SK-N-SH (cell line): ENCODE measurements around the gene ETV3L. TPM values are rescaled to one million over a fixed set of nuclear protein-coding genes. Genes with fewer than 3 reads are reported as not detected.

Experiments used
- CTCF ChIA-PET: fragments of 300-600, 350-600 bp; formaldehyde crosslinking; extraction: SDS; loops from one replicate; lab custom pipeline; 2021; lab: Yijun Ruan, JAX
- POLR2A ChIA-PET: fragments of 350-600 bp; sonication (Branson Sonifier 250); formaldehyde crosslinking; extraction: SDS; loops from one replicate; lab custom pipeline; 2020; ENCODE audit warnings: antibody characterized with exemption, inconsistent platforms; lab: Yijun Ruan, JAX
- DNase-seq: peaks from one replicate; pipeline ENCODE4 v3.0.0; 2012
- H2AFZ ChIP-seq: fragments of 200-600 bp; sonication (generic); 2 replicates; pipeline ENCODE4 v1.8.1; 2016; ENCODE audit warnings: antibody characterized with exemption, mild to moderate bottlenecking, low read depth
- H3F3A ChIP-seq: fragments of 200-600 bp; sonication (generic); replicated peaks from 2 replicates; pipeline ENCODE3; 2016; ENCODE audit warnings: antibody characterized with exemption, mild to moderate bottlenecking; ENCODE audit not compliant: insufficient read depth
- H3K27ac ChIP-seq, 2 experiments: fragments of 200-500 bp in 1 of 2; fragments of 200-600 bp in 1 of 2; sonication (Bioruptor generic) in 1 of 2; sonication (generic), shearing (Covaris generic) in 1 of 2; 2 replicates each; pipeline versions ENCODE4 v1.5.1 to v1.6.1; 2014 to 2016; ENCODE audit warnings: low read depth in 2 of 2, inconsistent platforms in 1 of 2, low read length in 1 of 2, mild to moderate bottlenecking in 1 of 2, mixed read lengths in 1 of 2
- H3K27me3 ChIP-seq: fragments of 200-600 bp; sonication (generic), shearing (Covaris generic); 2 replicates; pipeline ENCODE4 v1.6.1; 2016; ENCODE audit warnings: mixed run types; ENCODE audit not compliant: insufficient read depth
- H3K36me3 ChIP-seq, 2 experiments: fragments of 200-500 bp in 1 of 2; fragments of 200-600 bp in 1 of 2; sonication (Bioruptor generic) in 1 of 2; sonication (generic) in 1 of 2; replicated peaks in 1 of 2; 2 replicates each; pipeline versions ENCODE3 to v1.5.1; 2014 to 2016; ENCODE audit warnings: low read length in 1 of 2, mild to moderate bottlenecking in 1 of 2; ENCODE audit not compliant: insufficient read depth in 2 of 2, control insufficient read depth in 1 of 2
- H3K4me1 ChIP-seq, 2 experiments: fragments of 200-500 bp in 1 of 2; fragments of 200-600 bp in 1 of 2; sonication (Bioruptor generic) in 1 of 2; sonication (generic), shearing (Covaris generic) in 1 of 2; 2 replicates each; pipeline versions ENCODE4 v1.5.1 to v1.6.1; 2014 to 2016; ENCODE audit warnings: low read depth in 1 of 2, low read length in 1 of 2, mixed run types in 1 of 2; ENCODE audit not compliant: insufficient read depth in 2 of 2, control insufficient read depth in 1 of 2
- H3K4me2 ChIP-seq: fragments of 200-600 bp; sonication (generic), shearing (Covaris generic); 2 replicates; pipeline ENCODE4 v1.6.1; 2017; ENCODE audit warnings: mixed run types
- H3K4me3 ChIP-seq, 2 experiments: fragments of 200-500 bp in 1 of 2; fragments of 200-600 bp in 1 of 2; sonication (Bioruptor generic) in 1 of 2; sonication (generic), shearing (Covaris generic) in 1 of 2; 2 replicates each; pipeline versions ENCODE4 v1.5.1 to v1.8.1; 2014 to 2016; ENCODE audit warnings: low read depth in 2 of 2, inconsistent platforms in 1 of 2, low read length in 1 of 2, mild to moderate bottlenecking in 1 of 2, mixed read lengths in 1 of 2, moderate library complexity in 1 of 2
- H3K79me2 ChIP-seq: fragments of 200-600 bp; sonication (generic); 2 replicates; pipeline ENCODE4 v1.8.1; 2017; ENCODE audit warnings: mild to moderate bottlenecking; ENCODE audit not compliant: insufficient read depth
- H3K9ac ChIP-seq: fragments of 200-600 bp; sonication (generic); 2 replicates; pipeline ENCODE4 v1.6.1; 2017; ENCODE audit warnings: mixed run types
- H3K9me2 ChIP-seq: fragments of 200-600 bp; sonication (generic); 2 replicates; pipeline ENCODE4 v1.6.1; 2017; ENCODE audit warnings: mixed run types
- H3K9me3 ChIP-seq: fragments of 200-600 bp; sonication (generic); 2 replicates; pipeline ENCODE4 v1.6.1; 2017; ENCODE audit warnings: mixed run types, mild to moderate bottlenecking, moderate library complexity
- H4K20me1 ChIP-seq: fragments of 200-600 bp; sonication (generic); 2 replicates; pipeline ENCODE4 v1.6.1; 2017; ENCODE audit warnings: mild to moderate bottlenecking, mixed run types; ENCODE audit not compliant: insufficient read depth
- CHD2 ChIP-seq: fragments of 150-350 bp; IDR thresholded peaks from 2 replicates; pipeline ENCODE4 v1.6.1; 2018; ENCODE audit warnings: low read length; ENCODE audit not compliant: partially characterized antibody
- EZH2phosphoT487 ChIP-seq: fragments of 200-600 bp; sonication (generic); IDR thresholded peaks from 2 replicates; pipeline ENCODE4 v1.6.1; 2017; ENCODE audit warnings: low read depth, mixed run types, mild to moderate bottlenecking, antibody characterized with exemption, moderate library complexity, borderline replicate concordance
- FOSL2 ChIP-seq: IDR thresholded peaks from 2 replicates; pipeline ENCODE4 v1.4.0; 2012; ENCODE audit warnings: low read depth, mild to moderate bottlenecking, moderate library complexity, borderline replicate concordance
- GATA2 ChIP-seq: sonication (generic); formaldehyde crosslinking; IDR thresholded peaks from 2 replicates; pipeline ENCODE4 v1.5.0; 2020; ENCODE audit warnings: mild to moderate bottlenecking, missing genetic modification reagents
- MEF2A ChIP-seq: IDR thresholded peaks from 2 replicates; pipeline ENCODE4 v1.4.0; 2012; ENCODE audit warnings: low read depth, borderline replicate concordance
- RCOR1 ChIP-seq: fragments of 150-350 bp; IDR thresholded peaks from 2 replicates; pipeline ENCODE4 v1.6.1; 2017; ENCODE audit warnings: antibody characterized with exemption, low read length
- WGBS: methylation state at CpG from one replicate; pipeline ENCODE4 v1.1.6; 2017; ENCODE audit warnings: low lambda C conversion rate; 5-methylcytosine and 5-hydroxymethylcytosine counted together
- polyA plus RNA-seq, 3 experiments: library from polyadenylated mRNA; depleted of rRNA; stranded (reverse); fragments of >200 nt; gene quantifications; 2 replicates each; pipeline ENCODE4 v1.2.3, GENCODE V29; 2012
- TF ChIP-seq, protein P1 (sequence below): IDR thresholded peaks from 2 replicates; pipeline ENCODE4 v1.6.1; 2012; ENCODE audit warnings: mild to moderate bottlenecking, low read depth, low read length, moderate library complexity
- TF ChIP-seq, protein P2 (sequence below): fragments of 150-350 bp; IDR thresholded peaks from 2 replicates; pipeline ENCODE4 v1.6.1; 2017; ENCODE audit warnings: antibody characterized with exemption, low read length, low read depth, borderline replicate concordance

The ETV3L gene
- polyA plus RNA-seq, 1 of the 3 experiments (the other 2 are of a cell fraction), result not detected

DNA sequence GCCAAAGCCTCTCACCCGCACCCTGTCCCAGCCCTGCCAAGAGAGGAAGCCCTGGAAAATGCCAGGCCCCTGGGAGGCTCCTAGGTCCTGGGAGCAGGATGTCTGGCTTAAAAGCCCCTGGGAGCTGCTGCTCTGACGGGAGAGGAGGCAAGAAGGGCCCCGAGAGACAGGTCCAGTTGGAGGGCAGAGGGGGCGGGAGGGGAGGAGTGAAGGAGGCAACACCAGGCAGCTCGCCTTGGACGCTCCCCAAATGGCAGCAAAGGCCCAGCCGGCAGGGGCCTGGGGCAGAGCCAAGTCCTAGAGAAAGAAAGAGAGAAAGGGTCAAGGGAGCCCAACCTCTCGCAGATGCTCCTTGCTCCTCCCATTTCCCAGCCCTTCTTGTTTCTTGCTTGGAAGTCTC is 6.8 kb downstream of the ETV3L start:
- no peak for DNase-seq
- no peaks in the 10 kb centered on the region for H4K20me1 ChIP-seq
- H3K9me2 ChIP-seq, result no peaks in the 10 kb centered on the region
- no peak overlapping the region for H3K9ac ChIP-seq
- H3K27me3 ChIP-seq, result no peaks in the 10 kb centered on the region
- no peaks in the 10 kb centered on the region for H3K36me3 ChIP-seq
- TF ChIP-seq, protein P1, sequence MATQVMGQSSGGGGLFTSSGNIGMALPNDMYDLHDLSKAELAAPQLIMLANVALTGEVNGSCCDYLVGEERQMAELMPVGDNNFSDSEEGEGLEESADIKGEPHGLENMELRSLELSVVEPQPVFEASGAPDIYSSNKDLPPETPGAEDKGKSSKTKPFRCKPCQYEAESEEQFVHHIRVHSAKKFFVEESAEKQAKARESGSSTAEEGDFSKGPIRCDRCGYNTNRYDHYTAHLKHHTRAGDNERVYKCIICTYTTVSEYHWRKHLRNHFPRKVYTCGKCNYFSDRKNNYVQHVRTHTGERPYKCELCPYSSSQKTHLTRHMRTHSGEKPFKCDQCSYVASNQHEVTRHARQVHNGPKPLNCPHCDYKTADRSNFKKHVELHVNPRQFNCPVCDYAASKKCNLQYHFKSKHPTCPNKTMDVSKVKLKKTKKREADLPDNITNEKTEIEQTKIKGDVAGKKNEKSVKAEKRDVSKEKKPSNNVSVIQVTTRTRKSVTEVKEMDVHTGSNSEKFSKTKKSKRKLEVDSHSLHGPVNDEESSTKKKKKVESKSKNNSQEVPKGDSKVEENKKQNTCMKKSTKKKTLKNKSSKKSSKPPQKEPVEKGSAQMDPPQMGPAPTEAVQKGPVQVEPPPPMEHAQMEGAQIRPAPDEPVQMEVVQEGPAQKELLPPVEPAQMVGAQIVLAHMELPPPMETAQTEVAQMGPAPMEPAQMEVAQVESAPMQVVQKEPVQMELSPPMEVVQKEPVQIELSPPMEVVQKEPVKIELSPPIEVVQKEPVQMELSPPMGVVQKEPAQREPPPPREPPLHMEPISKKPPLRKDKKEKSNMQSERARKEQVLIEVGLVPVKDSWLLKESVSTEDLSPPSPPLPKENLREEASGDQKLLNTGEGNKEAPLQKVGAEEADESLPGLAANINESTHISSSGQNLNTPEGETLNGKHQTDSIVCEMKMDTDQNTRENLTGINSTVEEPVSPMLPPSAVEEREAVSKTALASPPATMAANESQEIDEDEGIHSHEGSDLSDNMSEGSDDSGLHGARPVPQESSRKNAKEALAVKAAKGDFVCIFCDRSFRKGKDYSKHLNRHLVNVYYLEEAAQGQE, result no peak
- TF ChIP-seq CHD2 (no peak), RCOR1 (no peak), FOSL2 (no peak), EZH2phosphoT487 (no peak), GATA2 (no peak), MEF2A (no peak)
- TF ChIP-seq, protein P2, sequence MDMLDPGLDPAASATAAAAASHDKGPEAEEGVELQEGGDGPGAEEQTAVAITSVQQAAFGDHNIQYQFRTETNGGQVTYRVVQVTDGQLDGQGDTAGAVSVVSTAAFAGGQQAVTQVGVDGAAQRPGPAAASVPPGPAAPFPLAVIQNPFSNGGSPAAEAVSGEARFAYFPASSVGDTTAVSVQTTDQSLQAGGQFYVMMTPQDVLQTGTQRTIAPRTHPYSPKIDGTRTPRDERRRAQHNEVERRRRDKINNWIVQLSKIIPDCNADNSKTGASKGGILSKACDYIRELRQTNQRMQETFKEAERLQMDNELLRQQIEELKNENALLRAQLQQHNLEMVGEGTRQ, result no peak
- H3K79me2 ChIP-seq, result no peaks in the 10 kb centered on the region
- H3F3A ChIP-seq, result no peaks in the 10 kb centered on the region
- no peak overlapping the region for H3K4me2 ChIP-seq
- H3K4me3 ChIP-seq, result no peak overlapping the region
- H3K27ac ChIP-seq, result no peak overlapping the region
- peaks cover 6 to 7% of the 10 kb centered on the region in 2 experiments; a peak in 2 of 4 replicates for H3K4me1 ChIP-seq
- no peak overlapping the region for H2AFZ ChIP-seq
- POLR2A ChIA-PET, result no interaction called here
- H3K9me3 ChIP-seq, result no peaks in the 10 kb centered on the region
- CTCF ChIA-PET, result interaction anchor here (1.5 kb wide), 1 partner anchor 63 kb away, joined by 8 read pairs; no protein-coding TSS in a partner anchor
- 66% methylated on average over 7 of the region's 8 CpGs for WGBS

DNA sequence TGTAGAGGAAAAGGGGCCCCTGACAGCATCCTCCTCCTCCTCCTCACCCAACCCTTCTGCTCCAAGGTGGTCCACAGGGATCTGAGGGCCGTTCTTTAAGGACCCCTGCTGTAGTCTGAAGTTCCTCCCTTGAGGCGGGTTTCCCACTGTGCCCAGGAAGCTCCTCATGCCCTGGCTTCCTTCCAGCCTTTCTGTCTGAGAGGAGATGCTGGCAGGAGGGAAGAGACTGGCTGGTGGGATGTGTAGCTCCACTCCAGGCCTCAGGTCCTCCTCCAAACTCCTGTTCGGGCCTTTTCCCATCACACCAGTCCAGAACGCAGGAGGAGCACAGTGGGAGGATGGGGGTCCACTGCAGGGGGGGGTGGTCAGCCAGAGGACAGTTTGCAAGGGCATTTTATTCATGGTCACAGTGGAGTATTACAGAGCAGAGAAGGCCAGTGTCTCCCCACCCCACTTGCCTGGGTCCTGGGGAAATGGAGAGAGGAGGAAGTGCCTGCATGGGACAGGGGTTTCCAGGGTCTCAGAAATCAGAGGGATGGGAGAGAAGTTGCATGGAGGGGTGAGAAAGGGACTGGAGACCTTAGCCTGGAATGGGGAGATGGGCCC is 7.8 kb downstream of the ETV3L start:
- POLR2A ChIA-PET, result no interaction called here
- TF ChIP-seq GATA2, result no peak
- Histone ChIP-seq H3K79me2 (no peaks in the 10 kb centered on the region), H4K20me1 (no peaks in the 10 kb centered on the region), H3F3A (no peaks in the 10 kb centered on the region), H3K9me3 (no peaks in the 10 kb centered on the region), H3K9ac (no peak overlapping the region), H3K27ac (no peak overlapping the region), H2AFZ (no peak overlapping the region), H3K36me3 (no peaks in the 10 kb centered on the region), H3K4me2 (no peak overlapping the region), H3K27me3 (no peaks in the 10 kb centered on the region), H3K4me1 (peaks cover 6 to 7% of the 10 kb centered on the region in 2 experiments; a peak in 2 of 4 replicates), H3K9me2 (no peaks in the 10 kb centered on the region), H3K4me3 (no peak overlapping the region)
- CTCF ChIA-PET, result interaction anchor here (1.3 to 13.6 kb wide), 6 partner anchors 14 to 105 kb away, joined by 5 to 586 read pairs (median 38); partner anchors contain the start of gene ETV3
- DNase-seq, result no peak
- WGBS, result 42% methylated on average over 2 of the region's 4 CpGs
